Measurements from ENCODE around the gene MRC1.
"Not testable (repeated sequence)": the region's sequence is repeated elsewhere in the genome, so short reads cannot be mapped to it uniquely, and the experiment has no call there.

Gene MRC1

GRCh38 chr10:17910125-17910789, 101.1 kb downstream of the MRC1 start:
- DNase-seq: peak; percentile 65

- no peak for DNase-seq
Observed at GRCh38 chr10:17912754-17913153, 103.6 kb downstream of the MRC1 start.

GRCh38 chr10:17913604-17914003, 104.5 kb downstream of the MRC1 start:
- DNase-seq: no peak

DNA sequence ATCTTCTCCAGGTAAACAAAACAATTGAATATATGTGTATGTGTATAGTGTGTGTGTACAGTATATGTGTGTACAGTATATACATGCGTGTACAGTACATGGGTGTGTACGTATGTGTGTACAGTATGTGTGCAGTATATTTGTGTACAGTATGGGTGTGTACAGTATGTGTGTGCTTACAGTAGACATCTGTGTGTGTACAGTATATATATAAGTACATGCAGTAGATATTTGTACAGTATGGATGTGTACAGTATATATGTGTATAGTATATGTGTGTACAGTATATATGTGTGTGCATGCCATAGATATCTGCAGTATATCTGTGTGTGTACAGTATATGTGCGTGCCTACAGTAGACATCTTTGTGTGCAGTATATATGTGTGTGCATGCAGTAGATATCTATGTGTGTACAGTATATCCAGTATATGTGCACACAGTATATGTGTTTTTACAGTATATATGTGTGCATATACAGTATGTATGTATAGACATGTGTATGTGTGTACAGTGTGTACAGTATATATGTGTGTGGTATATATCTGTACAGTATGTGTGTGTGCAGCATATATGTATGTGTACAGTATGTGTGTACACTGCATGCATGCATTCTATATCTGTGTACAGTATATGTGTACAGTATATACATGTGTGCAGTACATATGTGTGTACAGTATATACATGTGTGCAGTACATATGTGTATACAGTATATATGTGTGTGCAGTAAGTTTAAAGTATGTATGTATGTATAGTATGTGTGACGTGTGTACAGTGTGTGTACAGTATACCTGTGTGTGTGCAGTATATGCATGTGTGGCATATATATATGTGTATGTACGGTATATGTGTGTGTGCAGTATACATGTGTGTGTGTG, 105.3 kb downstream of the MRC1 start:
- DNase-seq: no peak

DNA sequence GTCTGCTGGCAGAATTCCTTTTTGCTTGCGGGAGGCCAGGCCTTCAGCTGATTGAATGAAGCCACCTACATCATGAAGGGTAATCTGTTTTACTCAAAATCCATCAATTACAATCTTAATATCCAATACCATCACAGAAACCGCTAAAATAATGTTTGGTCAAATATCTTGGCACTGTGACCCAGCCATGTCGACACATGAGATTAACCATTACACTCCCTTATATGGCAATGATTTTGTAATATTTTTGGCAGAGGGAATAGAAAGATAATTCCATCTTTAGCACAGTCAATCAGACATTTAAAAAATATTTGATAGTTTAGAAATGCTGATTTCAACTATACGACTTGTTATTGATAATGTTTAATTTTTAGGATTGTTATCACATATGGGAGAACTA, 106.0 kb downstream of the MRC1 start:
- DNase-seq: peak; percentile 6

- DNase-seq: no peak
Observed at GRCh38 chr10:17918187-17918903, 109.2 kb downstream of the MRC1 start.

DNA sequence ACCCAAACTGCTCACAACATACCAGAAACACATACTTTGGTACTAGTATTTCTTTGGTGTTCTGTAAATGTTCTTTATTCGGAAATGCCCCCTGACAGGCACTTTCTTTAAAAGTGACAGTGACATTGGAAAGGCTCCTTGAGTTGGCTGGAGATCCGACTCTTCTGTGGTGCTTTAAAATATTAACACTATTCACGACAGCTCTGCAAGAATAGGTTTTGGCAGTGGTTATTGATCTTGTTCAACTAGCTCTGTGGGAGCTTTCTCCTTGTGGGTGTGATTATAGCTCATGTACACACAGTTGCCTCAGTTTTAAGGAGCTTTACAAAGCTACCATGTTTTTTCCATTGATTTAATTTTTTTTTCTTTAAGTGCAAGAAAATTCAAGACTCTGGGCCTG, 112.2 kb downstream of the MRC1 start:
- no peak for DNase-seq

- peak; percentile 79 for DNase-seq
Observed at GRCh38 chr10:17923728-17924127, 114.6 kb downstream of the MRC1 start.

DNA sequence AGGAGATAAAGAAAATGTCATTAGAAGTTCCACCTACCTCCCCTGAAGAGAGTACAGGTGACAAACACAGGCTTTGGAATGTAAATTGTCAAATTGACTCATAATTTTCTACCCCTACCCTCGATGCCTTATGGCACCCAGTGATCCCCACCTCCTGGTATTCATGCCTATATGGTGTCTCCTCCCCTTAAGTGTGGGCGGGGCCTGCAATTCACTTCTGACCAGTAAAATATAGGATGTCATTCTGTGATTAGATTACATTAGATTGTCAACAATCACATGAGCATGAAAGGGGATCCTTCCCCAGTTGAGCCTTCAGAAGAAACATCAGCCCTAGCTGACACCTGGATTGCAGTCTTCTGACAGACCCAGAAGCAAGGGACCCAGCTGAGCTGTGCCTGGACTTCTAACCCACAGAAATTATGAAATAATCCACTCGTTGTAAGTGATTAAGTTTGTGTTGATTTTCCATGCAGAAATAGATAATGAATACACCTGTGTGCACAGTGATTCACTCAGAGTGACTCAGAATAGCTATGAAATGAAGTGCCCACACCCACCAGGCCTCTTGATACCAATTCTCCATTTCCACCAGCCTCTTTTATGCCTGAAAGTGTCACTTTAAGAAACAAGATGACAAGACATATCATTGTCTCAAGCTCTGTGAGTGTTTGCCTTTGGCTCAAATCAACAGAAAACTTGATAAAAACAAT, 134.0 kb downstream of the MRC1 start:
- DNase-seq: no peak

GRCh38 chr10:17950269-17950668, 141.1 kb downstream of the MRC1 start:
- not testable (repeated sequence) for DNase-seq

DNA sequence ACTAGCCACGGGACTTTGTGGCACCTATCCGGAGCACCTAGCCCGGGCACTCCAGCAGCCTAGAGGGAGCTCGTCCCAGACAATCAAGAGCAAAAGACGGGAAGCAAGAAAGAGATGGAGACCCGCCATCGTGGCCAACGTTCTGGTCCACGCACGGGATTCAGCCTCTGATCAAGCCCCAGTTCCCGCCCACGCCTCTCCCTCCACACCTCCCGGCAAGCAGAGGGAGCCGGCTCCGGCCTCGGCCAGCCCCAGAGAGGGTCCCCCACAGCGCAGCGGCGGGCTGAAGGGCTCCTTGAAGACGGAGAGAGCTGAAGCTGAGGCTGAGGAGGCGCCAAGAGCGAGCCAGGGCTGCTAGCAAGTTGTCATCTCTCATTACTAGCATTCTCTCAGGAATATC, 141.6 kb downstream of the MRC1 start:
- no peak for DNase-seq

DNA sequence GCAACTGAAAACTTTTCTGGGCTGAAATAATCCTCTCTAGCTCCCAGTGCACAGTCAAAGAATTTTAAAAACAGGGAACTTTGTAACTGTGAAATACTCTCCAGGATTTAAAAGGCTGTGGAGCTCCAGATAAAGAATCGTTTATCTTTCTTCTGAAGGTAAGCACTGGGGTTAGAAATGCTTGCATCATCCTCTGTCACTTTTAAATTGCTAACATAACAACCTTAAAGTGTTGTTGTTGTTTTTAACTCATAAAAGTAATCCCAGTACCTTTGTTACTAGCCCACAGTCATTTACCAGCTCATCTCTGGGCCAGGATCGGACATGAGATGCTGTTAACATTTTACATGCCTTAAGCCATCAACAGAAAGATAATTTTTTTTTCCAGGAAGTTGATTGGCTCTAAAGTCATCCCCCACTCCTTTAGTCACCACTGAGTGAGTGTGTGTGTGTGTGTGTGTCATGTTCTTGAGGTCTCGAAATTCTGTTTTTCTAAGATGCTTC, 142.8 kb downstream of the MRC1 start, which contains the start of gene SLC39A12:
TSS of gene SLC39A12 (plus strand) at position 51 of the 504 bp plus-strand sequence. CDS start 1,359 bp downstream, outside the sequence.
- peak; percentile 70 for DNase-seq

DNA sequence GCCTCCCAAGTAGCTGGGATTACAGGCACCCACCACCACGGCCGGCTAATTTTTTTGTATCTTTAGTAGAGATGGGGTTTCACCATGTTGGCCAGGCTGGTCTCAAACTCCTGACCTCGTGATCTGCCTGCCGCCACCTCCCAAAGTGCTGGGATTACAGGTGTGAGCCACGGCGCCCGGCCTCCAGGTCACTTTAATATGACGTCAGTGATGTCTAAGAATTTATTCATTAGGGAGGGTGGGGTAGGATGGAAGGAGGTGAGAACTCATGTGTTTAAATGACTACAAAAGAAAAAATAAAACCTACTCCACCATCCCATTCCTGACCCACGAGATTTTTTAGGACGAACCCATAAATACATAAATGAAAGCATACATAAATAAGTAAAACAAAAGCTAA, 145.2 kb downstream of the MRC1 start:
- DNase-seq: not testable (repeated sequence)

GRCh38 chr10:17954861-17955260, 145.7 kb downstream of the MRC1 start:
- peak; percentile 16 for DNase-seq

- DNase-seq: no peak
Observed at GRCh38 chr10:17958049-17958448, 148.9 kb downstream of the MRC1 start.

- no peak for DNase-seq
Observed at GRCh38 chr10:17959870-17960269, 150.7 kb downstream of the MRC1 start.

Measured in fibroblast of upper back skin (primary cell).